Body of pancreas (tissue), 4 donors: Measurements from ENCODE around the gene SLC4A3. TPM values are rescaled to one million over a fixed set of nuclear protein-coding genes. Genes with fewer than 3 reads are reported as not detected.

ENCODE experiments used
- ATAC-seq: fragments of 150-250 bp; one replicate; pipeline ENCODE4 v1.9.1; 2016
- DNase-seq, 4 donors: peaks; one replicate each; pipeline ENCODE4 v3.0.0-alpha.2; 2019
- H3K27ac ChIP-seq, 4 donors: fragments of 200-600 bp; sonication (generic); 1 replicate in 3 of 4; 2 replicates in 1 of 4; pipeline versions ENCODE4 v1.5.1 to v1.6.1; 2016 to 2019; ENCODE audit warnings: mild to moderate bottlenecking in 1 of 4, mixed read lengths in 1 of 4, moderate library complexity in 1 of 4
- H3K27me3 ChIP-seq, 2 donors: fragments of 200-600 bp; sonication (generic); one replicate each; pipeline ENCODE4 v1.6.0; 2016; ENCODE audit warnings: mild to moderate bottlenecking in 1 of 2
- H3K36me3 ChIP-seq, 2 donors: fragments of 200-600 bp; sonication (generic); replicated peaks in 1 of 2; 2 replicates each; pipeline ENCODE4 v1.5.1; 2016; ENCODE audit warnings: low read depth in 2 of 2; ENCODE audit not compliant: insufficient read depth in 1 of 2
- H3K4me1 ChIP-seq: fragments of 200-600 bp; sonication (generic); one replicate; pipeline ENCODE4 v1.6.0; 2016
- H3K4me3 ChIP-seq, 2 donors: fragments of 200-600 bp; sonication (generic); 1 replicate in 1 of 2; 2 replicates in 1 of 2; pipeline ENCODE4 v1.5.1; 2016 to 2019
- H3K9me3 ChIP-seq, 3 donors: fragments of 200-600 bp; sonication (generic); 1 replicate in 2 of 3; 2 replicates in 1 of 3; pipeline ENCODE4 v1.5.1; 2016
- CTCF ChIP-seq, 7 experiments: fragments of 450-650 bp in 4 of 7; fragments of 200-600 bp in 3 of 7; sonication (generic) in 3 of 7; IDR thresholded peaks; one replicate each; pipeline ENCODE4 v1.5.1; 2016 to 2019; ENCODE audit warnings: antibody characterized with exemption in 7 of 7
- POLR2A ChIP-seq, 3 donors: fragments of 450-650 bp; IDR thresholded peaks; one replicate each; pipeline ENCODE4 v1.6.1; 2016; ENCODE audit warnings: antibody characterized with exemption in 3 of 3, mild to moderate bottlenecking in 2 of 3
- WGBS, 2 donors: methylation state at CpG; one replicate each; pipeline ENCODE4 v1.1.5; 2017; 5-methylcytosine and 5-hydroxymethylcytosine counted together
- intact Hi-C: fragments of 100-400 bp; cut with DNase I; formaldehyde crosslinking; loops from one replicate; pipeline ENCODE4 v1.15.1; 2023
- total RNA-seq, 2 donors: library from RNA; depleted of rRNA; stranded (reverse); fragments of >200 nt; gene quantifications; one replicate each; pipeline ENCODE4 v1.1.0, GENCODE V29; 2016

The SLC4A3 gene
- total RNA-seq, 2 donors from 2014 or later = 2.6 to 10.9 TPM

DNA sequence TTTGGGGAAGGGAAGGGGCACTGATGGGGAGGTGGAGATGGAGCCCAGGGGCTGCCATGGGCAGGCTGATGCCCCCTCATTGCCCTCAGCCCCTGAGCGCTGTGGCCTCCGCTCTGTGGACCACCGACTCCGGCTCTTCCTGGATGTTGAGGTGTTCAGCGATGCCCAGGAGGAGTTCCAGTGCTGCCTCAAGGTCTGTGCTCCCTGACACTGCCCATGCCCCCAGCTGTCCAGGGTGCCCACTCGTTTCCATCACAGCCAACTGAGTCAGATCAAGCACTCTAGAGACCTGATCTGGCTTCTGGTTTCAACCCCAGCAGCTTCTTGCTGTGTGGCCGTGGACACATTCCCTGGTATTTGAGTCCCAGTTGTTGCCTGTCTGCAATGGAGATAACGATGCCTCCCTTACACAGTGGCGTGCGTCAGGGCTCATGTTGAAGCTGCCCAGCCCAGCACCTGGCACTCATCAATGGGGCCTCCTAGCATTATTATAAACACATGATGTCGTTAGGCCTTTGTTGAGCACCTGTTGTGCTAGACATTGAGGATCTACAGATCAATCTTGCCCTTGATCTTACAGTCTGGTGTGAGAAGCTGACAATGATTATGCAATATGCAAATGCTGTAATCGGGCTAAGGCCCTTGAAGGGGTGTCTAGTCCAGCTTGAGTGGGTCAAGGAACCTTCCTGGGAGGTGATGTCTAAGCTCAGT is 15.4 kb upstream of the SLC4A3 start:
- TF ChIP-seq POLR2A (IDR thresholded peaks at IDR 0.05) (no peak), CTCF (IDR thresholded peaks at IDR 0.05) (no peak)
- 75 to 89% methylated on average over 7 to 12 of the region's 12 CpGs for WGBS, 2 donors
- H3K36me3 ChIP-seq = peaks cover 0 to 6% of the 10 kb centered on the region in 2 donors
- ATAC-seq = no peak
- H3K9me3 ChIP-seq = no peaks in the 10 kb centered on the region
- DNase-seq = no peak
- intact Hi-C loops = no loop called here
- no peaks in the 10 kb centered on the region for H3K27me3 ChIP-seq
- no peaks in the 10 kb centered on the region for H3K4me1 ChIP-seq
- no peak overlapping the region for H3K27ac ChIP-seq
- no peak overlapping the region for H3K4me3 ChIP-seq

DNA sequence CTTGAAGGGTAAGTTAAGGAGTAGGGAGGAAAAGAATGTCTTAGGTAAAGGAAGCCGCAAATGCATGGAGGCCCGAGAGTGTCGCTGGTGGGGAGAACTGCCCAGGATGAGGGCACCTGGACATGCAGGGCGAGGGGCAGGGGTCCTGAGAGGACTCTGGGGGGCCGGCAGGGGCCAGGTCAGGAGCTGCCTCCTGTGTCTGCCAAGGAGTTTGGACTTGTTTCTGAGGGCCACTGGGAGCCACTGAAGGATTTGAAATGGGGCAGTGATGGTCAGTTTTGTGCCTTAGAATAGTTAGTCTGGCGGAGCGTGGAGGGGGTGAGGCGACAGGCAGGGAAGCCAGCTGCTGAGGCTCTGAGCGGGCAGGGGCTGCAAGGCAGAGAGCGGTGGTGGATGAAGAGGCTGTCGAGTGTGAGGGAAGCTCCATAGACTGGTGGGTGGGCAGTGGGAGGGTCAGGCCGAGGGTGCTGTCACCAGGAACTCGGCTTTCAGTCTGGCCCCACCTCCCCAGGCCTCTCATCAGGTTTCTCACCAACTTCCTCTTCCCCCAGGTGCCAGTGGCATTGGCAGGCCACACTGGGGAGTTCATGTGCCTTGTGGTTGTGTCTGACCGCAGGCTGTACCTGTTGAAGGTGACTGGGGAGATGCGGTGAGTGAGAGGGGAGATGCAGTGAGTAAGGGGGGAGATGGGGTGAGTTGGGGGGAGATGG is 14.7 kb upstream of the SLC4A3 start:
- Histone ChIP-seq H3K4me3 (no peak overlapping the region), H3K36me3 (peaks cover 0 to 5% of the 10 kb centered on the region in 2 donors), H3K4me1 (no peaks in the 10 kb centered on the region), H3K9me3 (no peaks in the 10 kb centered on the region), H3K27ac (no peak overlapping the region), H3K27me3 (no peaks in the 10 kb centered on the region)
- TF ChIP-seq CTCF (IDR thresholded peaks at IDR 0.05) = no peak
- TF ChIP-seq POLR2A (IDR thresholded peaks at IDR 0.05) = no peak
- ATAC-seq (no peak), DNase-seq (no peak)
- WGBS, 2 donors = 89% methylated on average over 15 of the region's 15 CpGs
- intact Hi-C loops = no loop called here

DNA sequence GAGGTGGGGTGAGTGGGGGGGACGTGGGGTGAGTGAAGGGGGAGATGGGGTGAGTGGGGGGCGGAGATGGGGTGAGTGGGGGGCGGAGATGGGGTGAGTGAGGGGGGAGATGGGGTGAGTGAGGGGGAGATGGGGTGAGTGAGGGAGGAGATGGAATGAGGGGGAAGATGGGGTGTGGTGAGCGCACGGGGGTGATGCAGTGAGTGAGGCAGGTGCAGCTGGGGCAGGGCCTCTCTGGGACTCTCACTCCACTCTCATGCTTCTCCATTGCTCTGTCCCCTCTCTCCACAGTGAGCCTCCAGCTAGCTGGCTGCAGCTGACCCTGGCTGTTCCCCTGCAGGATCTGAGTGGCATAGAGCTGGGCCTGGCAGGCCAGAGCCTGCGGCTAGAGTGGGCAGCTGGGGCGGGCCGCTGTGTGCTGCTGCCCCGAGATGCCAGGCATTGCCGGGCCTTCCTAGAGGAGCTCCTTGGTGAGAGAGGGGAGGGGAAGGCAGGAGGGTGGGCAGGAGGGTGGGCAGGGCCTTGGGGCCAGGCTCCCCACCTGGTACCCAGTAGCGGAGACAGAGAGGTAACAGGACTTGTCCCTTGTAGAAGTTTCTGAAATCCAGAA is 13.9 kb upstream of the SLC4A3 start:
- Histone ChIP-seq H3K9me3 (no peaks in the 10 kb centered on the region), H3K36me3 (peaks cover 0 to 4% of the 10 kb centered on the region in 2 donors), H3K27me3 (no peaks in the 10 kb centered on the region), H3K4me3 (no peak overlapping the region), H3K4me1 (peaks cover 4% of the 10 kb centered on the region), H3K27ac (no peak overlapping the region)
- 90 to 96% methylated on average over 8 to 11 of the region's 11 CpGs for WGBS, 2 donors
- intact Hi-C loops = no loop called here
- no peak for TF ChIP-seq CTCF (IDR thresholded peaks at IDR 0.05)
- TF ChIP-seq POLR2A (IDR thresholded peaks at IDR 0.05) = no peak
- DNase-seq = no peak
- ATAC-seq = no peak

DNA sequence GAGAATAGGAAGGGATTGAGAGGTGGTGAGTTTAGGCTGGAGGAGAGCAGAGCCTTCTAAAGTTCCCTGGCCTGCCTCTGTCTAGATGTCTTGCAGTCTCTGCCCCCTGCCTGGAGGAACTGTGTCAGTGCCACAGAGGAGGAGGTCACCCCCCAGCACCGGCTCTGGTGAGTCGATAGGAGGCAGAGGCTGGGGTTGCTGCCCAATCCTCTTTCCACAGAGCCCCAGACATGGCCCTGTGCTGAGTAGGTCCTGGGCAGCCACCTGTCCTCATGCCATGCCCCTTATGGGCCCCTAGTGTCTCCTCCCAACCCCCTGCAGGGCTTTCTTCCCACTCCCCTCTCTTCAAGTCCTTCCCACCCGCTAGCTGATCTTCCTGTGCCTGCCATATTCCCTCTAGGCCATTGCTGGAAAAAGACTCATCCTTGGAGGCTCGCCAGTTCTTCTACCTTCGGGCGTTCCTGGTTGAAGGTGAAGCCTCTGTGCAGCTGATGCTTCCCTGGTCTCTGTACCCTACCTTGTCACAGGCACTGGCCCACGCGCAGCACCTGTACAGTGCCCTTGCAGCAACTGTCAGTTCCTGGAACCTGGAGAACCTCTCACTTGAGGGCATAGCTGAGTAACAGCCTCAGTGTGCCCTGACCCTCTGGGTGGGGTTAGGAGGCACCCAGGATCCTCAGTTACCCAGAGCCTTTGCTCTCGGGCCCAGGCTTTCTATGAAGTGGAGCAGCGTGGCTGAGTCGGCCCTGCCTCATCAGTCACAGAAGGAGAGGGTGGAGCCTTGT is 13.2 kb upstream of the SLC4A3 start:
- DNase-seq (no peak), ATAC-seq (no peak)
- H3K27me3 ChIP-seq = no peaks in the 10 kb centered on the region
- intact Hi-C loops = no loop called here
- H3K27ac ChIP-seq = no peak overlapping the region
- no peak for TF ChIP-seq CTCF (IDR thresholded peaks at IDR 0.05)
- TF ChIP-seq POLR2A (IDR thresholded peaks at IDR 0.05) = no peak
- H3K9me3 ChIP-seq = no peaks in the 10 kb centered on the region
- H3K4me1 ChIP-seq = peaks cover 8% of the 10 kb centered on the region
- peaks cover 0 to 4% of the 10 kb centered on the region in 2 donors for H3K36me3 ChIP-seq
- H3K4me3 ChIP-seq = no peak overlapping the region
- 92 to 96% methylated on average over 8 to 11 of the region's 11 CpGs for WGBS, 2 donors
